Muscle of back (tissue), 11 donors: ENCODE results near the gene PPIE. TPM values are rescaled to one million over a fixed set of nuclear protein-coding genes. Genes with fewer than 3 reads are reported as not detected.
A peak's percentile ranks its signal among the peaks of the same experiment; 100 is the strongest.
"Not testable (repeated sequence)": the region's sequence is repeated elsewhere in the genome, so short reads cannot be mapped to it uniquely, and the experiment has no call there.

Experiments used
- DNase-seq, 3 donors: peaks; one replicate each; pipeline versions ENCODE4 v3.0.0 to v3.0.0-alpha.2; 2013
- polyA plus RNA-seq, 10 donors: library from polyadenylated mRNA; unstranded; fragments of 120-200 nt; gene quantifications; one replicate each; pipeline ENCODE4 v1.2.1, GENCODE V29; 2013; ENCODE audit not compliant: insufficient read length in 10 of 10

PPIE gene
- polyA plus RNA-seq, 10 donors: 36.4 to 43.6 (median 40.0) TPM

DNA sequence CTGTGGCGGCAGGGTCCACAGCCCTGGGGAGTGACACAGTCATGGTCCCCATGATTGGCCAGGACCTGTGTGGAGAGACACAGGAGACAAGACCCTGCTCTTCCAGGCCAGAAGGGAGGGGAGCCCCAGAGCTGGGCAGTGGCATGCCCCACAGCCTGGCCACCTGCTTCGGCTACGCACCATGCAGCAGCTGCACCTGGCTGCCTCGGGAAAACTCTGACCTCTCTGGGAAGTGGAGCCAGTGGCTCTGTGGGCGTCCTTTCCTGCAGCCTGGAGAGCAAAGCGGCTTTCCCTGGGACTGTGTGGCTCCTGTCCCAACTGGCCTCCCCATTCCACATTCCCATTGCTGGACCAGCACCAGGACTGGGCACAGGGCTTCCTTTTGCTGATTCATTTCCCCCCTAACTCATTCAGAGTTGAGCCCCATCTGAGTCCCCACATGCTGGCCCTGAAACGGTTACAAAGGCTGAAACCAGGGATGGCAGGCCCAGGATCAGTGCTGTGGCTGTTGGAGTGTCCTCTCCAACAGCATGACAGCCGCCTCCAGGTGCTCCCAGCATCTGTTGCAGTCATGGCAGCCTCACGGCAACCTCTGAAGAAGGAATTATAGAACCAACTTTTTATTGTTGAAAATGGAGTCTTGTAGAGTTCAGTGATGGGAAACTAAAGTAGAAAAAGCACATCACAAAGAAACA is 17.4 kb downstream of the PPIE start:
- no peak for DNase-seq

DNA sequence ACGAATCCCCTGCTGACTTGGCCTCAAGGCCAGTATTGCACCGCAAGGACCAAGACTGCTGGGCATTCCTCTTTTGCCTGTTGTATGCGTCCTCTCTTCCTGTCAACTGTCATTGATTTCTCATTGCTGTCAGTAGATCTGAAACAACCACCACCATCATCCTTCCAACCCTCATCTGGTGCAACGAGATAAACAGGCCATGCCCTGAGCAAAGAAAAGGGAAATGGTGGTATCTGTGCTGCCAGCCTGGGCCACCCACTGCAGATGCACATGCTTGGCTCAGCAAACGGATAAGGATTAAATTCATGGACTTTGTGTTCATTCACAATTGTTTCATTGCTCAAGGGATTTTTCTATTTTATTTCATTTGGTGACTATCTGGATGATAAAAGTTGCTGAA is 18.8 kb downstream of the PPIE start:
- DNase-seq: no peak

DNA sequence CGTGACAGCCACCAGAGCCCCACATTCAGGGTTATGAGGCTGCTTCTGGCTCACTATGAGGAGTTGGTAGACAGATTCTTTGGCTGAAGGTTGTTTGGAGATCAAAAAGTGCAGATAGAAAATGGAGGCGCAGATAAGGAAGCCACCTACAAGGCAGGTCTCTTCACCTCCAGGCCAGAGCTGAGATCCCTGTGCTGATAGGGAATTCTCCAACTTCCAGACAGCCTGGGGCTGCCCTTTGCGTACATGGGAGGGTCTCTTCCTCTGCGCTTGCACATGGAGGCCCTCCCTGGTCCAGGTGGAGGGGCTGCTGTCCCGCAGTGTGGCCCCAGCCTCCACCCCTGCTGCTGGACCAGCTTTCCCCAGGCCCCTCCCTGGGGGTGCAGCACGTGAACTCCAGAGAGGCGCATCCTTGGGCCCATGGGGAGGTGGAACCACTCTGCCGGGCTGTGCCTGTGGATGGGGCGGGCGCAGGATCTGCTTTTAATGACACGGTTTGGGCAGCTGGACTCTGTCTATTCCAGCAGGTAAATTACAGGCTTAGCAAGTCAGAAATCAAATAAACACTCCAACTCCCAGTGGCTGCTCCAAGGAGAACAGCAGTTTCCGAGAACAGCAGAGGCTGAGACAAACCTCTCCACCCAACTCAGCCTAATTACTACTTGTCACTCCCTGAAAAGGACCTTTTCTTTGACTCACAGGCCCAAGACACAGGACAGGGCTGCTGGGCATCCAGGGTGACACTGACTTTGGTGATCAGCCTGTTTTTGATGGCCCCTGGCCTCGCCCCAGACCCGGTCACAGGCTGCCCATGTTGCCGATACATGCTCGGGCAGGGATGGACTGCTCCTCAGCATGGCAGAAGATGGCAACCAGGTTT is 20.1 kb downstream of the PPIE start:
- DNase-seq: no peak

DNA sequence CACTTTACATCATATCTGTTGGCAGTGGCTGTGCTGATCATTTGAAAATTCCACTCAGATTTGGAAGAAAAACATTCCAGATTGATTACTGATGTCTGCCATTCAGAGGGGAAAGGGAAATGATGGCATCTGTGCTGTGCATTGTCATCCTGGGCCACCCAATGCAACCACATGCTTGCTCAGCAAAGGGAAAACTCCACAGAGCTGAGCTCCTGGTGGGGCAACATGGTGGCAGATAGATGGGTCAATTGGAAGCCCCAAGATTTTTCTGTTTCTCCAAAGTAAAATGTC is 20.7 kb downstream of the PPIE start:
- no peak for DNase-seq

DNA sequence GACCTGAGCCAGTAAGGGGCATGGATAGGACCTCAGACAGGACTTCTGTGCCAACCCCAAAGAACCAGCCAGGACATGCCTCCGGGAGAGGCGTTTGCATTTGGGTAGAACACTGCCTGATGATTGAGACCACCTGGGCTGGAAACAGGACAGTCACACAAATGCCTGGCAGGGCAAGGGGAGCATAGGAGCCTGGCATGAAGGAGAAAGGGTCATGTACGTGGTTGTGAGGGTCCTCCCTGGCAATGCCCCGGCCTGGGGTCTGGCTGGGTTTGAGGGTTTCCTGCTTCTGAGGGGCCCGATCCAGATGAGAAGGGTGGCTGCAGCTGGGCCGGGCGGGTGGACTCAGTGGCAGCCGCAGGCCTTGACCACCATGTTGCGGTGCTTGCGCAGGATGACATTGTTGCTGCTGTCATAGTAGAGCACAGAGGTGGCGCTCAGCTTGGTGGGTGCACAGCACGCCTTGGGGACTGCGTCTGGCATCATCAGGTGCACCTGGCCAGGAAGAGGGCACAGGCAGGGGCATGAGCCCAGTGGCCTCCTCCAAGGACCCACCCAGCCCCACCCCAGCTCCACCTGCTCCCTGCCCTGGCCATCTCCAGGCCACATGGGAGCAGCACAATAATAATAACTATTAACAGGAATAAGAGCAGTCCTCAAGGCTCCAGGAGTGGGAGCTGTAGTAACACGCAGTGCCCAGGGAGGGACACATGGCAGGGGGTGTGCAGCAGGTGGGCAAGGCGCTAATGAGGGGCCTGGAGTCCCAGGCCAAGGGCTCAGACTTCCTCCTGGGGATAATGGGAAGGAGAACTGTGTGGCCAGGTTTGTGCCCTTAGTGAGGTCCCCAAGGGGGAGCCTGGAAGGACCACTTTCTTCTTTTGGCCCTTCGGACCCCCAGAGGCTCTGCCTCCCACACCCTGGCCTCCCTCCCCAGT is 21.7 kb downstream of the PPIE start:
- no peak for DNase-seq

DNA sequence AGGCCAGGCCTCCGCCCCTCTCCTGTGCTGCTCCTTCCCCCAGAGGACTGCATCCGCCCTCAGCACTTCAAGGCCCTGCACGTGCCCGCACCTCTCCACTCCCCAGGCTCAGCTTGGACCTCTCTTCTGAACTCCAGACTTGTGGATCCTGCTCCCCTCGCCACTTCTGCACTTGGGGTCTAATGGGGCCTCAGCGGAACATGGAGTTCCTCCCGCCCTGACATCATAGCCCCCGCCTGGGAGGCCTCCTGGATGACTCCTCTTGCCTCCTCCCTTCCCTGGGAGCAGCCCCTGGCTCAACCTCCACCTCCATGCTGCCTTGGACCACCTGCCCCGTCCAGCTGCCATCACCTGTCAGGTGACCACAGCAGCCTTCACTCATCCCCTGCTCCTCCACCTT is 22.3 kb downstream of the PPIE start:
- DNase-seq: no peak

DNA sequence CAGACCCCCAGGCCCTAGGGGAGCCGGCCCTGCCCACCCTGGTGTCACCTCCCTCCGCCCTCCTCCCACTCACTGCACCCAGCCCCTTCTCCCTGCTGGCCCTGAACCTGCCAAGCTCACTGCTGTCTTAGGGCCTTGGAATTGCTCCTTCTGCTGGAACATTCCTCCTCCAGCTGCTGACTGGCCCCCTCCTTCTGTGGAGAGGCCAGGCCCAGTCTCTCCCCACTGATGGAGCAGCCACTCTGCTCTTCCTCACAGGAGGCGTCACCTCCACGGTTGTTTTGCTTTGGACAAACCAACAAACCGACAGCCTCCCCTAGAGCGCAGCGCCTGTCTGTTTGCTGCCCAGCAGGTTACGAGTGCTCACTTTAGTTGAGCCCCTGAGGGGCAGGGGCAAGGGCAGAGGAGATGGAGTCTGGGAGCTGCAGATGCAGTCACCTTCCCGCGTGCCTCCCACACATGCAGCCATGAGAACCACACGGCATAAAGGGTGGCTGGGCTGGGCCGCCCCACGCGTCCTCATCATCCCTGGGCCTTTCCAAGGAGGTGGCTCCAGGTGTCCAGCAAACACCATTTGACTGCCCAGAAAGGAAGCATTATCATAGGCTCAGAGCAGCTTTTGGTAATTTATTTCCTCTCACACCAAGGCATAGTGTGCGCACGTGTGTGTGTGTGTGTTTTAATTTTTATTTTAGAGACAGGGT is 23.0 kb downstream of the PPIE start:
- peak in 1 of 3 donors; percentile 46 for DNase-seq

DNA sequence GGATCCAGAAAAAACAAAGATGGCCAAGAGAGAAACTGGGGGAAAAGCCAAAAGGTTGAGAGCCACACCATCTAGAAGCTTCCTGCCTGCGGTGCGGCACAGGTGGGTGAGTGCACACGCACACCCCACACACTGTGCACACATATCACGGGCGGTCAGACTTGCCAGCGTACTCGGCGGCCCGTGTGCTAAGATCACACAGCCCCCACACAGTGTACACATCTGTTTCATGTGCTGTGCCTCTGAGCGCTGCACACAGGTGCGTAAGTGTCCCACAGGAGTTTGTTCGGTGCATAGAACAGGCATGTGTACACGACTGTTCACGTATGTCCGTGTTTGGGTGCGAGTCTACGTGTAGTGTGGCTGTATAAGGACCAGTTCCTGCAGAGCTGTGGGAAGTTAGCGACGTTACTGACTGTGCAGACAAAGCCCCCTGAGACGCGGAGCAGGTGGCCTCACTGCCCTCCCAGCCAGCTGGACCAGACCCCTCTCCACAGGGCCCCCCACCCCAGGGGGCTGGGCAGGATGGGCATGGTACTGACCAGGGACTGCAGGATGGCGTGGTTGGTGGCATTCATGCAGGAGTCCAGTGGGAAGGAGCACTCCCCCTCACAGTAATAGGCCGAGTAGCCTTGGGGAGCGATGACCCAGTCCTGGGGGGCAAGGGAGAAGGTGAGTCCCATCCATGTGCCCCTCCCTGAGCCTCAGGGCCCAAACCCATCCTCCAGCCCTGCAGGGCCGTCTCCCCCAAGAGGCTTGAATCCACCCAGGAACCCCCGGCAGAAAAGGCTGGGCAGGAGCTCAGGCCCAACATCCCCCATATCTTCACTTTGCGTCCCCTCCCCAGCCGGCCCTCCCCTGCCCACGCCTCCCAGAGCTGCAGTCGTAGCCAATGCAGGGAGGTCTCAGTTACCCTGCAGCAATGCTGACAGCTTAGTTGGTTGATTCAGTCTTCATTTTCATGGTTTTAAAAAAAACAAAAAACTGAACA is 24.2 kb downstream of the PPIE start:
- DNase-seq: no peak

DNA sequence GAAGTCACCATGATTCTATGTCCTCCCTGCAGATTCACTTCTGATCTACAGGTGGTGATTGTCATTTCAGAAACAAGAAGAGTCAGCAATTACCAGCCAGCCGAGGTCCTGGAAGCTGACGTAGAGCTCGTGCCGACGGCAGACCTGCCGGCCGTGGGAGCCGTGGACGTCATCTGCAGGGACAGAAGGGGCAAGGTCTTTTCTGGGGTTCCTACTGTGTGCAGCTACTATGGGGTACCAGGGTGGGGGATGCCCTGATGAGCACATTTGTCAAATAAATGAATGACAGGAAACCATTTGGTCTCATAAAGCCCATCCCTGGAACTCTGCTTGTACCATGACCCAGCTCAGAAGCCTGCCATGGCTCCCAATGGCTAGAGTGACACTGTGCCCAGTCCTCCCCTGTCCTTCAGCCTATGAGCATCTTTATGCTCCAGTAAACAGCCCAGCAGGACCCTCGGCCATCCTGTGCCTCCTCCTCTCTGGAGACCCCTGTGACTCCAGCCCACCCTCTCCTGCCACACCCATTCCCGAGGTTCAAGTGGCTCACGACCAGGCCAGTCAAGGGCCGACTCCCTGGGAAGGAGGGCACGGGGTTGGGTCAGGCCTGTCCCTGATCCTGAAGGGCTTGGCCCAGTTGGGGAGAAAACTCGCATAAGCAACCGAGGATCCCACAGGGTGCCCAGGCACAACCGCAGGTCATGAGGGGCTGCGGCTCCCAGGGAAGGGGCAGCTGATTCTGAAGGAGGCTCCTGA is 25.1 kb downstream of the PPIE start:
- not testable (repeated sequence) for DNase-seq

DNA sequence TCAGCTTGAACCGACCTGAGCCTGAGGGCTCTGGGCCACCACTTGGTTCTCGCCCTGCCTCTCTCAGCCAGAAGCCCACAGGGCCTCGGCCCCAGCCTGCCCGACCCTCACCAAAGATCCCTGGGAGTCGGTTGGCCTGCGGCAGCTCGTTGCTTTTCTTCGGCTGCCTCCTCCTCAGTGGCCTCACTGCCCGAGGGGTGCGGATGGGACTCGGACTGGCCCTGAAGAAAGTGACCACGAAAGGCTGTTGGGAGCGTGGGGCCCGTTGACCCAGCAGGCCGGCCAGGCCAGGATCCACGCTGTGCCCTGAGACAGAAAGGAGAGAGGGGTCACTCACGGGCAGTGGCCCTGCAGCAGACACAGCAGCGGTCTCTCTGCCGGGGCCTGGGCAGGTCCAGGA is 25.8 kb downstream of the PPIE start:
- DNase-seq: not testable (repeated sequence)

DNA sequence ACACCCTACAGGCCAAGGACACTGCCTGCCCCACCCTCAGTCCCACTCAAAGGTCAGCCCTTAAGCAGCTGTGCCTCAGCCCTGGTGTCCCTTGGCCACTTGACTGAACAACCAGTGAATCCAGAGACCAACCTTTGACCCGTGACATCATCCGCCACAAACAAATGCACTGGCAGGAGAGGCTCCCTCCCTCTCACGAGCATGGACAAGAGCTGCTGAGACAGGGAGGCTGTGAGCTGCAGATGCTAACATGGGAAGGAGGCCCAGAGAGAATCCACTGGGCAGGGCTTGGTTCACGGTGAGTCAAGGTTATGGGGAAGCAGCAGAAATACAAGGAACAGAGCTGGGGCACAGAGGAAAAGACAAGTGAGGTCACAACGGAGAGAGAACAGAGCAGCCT is 27.8 kb downstream of the PPIE start:
- not testable (repeated sequence) for DNase-seq

DNA sequence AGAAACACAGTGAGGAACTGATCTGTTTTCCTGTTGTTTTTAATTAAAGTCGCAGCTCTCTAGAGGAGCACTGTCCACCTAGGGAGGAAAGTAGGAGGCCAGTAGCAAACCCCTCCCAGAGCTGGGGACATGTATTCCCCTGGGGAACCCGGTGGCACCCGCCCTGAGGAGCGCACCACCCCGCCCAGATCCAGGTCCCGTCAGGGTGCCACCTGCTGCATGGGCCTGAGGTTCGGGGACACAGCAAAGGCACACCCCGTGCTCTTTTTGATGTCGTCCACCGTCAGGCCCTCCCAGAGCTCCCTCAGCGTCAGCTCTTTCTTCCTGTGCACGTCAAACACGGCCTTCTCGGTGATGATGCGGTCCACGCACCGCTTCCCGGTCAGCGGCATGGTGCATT is 30.8 kb downstream of the PPIE start:
- DNase-seq: not testable (repeated sequence)

DNA sequence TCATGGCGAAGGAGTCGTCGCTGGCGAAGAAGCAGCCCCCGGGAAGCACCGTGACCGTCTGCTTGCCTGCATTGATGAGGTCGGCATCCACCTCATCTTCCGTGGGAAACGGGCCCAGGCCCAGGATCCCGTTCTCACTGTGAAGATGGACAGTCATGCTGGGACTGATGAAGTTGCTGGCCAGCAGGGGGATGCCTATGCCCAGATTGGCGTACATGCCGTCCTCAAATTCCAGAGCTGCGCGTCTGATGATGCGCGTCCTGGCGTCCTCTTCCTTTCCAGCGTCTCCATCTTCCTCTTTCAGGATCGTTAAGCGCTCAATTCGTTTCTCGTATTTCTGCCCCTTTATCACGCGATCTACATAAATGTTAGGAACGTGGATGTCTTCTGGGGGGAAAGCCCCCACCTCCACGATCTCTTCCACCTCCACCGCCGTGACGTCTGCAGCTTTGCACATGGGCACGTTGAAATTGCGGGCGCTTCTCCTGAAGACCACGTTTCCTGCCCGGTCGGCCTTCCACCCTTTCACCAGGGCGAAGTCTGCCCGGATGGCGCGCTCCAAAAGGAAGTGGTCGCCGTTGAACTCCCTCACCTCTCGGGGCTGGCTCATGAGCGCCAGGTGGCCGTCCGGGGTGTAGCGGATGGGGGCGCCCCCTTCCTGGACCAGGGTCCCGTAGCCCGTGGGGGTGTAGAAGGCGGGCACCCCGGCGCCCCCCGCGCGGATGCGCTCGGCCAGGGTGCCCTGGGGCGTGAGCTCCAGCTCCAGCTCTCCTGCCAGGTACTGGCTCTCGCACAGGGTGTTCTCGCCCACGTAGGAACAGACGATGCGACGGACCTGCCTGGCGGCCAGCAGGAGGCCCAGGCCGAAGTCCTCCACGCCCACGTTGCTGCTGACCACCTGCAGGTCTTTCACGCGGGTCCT is 31.7 kb downstream of the PPIE start:
- peak in 1 of 3 donors; percentile 33 for DNase-seq

DNA sequence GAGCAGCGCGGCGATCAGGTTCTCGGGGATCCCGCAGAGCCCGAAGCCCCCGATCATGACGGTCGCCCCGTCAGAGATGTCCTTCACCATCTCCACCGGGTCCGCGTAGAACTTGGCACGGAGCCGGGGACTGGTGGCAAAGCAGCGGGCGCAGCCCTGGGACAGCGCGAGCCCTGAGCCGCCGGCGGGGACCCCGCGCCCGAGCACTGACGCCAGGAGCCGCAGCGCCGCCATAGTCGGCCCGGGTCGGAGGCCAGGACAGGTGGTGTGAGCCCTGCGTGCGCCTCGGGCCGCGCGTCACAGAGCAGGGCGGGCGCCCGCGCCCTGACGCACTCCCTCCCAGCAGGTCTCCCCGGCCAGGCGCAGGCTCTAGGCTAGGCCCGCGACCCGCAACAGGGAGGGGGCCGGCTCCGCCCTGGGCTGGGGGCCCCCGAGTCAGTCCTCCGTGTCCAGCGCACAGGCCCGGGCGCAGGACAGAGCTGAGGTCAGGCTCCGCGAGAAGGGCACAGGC is 32.4 kb downstream of the PPIE start, which contains the start of gene OXCT2:
Gene OXCT2, minus strand, starts transcription at position 327 of the 511 bp plus-strand sequence. Its CDS starts 93 bp downstream, at position 234.
- not testable (repeated sequence) for DNase-seq

DNA sequence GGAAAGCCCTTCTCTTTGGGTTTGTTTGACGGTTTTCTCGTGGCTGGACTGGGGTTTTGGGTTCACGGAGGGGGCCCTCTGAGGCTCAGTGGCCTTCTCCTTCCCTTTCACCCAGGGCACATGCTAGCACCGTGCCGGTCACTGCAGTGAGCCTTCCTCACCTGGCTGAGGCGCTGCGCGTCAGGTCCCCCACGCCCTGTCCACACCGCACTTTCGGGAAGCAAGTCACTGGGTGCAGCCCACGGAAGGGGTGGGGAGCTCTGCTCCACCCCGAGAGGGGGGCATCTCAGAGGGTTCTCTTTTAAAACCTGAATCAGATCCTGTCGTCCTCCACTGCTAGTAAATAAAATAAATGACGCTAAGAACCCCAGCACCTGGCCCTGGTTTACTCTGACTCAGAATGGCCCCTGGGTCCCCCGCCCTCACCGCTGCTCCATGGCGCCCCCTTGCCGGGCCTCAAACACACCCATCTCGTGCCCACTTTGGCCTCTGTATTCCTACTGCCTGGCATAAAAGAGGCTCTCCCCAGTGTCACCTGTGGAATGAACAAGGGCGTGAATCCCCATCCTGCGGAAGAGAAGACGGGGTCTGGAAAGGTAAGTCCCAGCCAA is 34.8 kb downstream of the PPIE start:
- DNase-seq: not testable (repeated sequence)

DNA sequence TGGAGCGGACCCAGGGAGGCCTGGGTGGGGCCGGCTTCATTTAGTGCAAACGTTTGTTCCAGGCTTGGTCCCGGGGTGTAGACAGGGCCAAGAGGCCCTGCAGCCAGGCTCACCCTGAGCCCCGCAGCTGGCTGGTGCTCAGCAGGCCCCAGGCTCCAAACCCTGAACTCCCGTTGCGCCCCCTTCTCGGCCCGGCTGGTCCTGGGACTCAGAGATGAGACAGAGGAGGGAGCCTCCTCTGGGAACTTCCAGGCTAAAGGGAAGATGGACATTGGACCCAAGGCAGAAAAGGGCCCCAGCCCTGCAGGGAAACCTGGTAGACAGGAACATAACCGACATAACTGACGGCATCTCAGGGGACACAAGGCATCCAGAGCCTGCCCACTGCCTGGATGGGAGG is 36.5 kb downstream of the PPIE start:
- not testable (repeated sequence) for DNase-seq

DNA sequence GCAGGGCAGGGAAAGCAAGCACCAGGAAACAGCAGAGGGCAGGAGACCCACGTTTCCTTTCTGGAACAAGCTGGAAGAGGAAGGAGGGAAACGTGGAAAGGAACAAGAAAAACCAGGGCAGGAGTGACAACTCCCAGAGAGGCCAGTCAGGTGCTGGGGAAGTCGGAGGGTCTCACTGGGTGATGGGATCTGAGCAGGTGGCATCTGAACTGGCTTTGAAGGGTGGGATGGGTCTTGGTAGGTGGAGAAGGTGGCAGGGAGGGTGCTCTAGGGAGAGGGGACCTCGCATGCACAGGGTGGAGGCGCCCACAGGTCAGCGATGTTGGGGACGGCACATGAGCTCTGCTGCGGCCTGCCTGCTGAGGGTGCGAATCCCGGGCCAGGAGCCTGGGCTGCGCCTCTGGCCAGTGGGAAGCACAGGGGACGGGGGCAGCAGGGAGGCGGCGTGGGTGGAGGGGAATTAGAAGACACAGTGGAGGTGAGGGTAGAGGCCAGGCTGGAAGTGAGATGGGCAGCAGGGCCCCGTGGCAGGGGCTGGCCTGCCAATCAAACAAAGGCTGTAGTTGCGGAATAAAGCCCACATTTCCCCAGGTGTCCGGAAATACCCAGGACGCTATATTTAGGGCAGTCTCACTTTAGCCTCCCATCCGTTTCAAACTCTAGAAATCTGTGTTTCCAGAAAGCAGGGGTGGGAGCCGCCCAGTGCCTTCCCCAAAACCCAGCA is 37.2 kb downstream of the PPIE start:
- not testable (repeated sequence) for DNase-seq
